Measurements from ENCODE around the gene PRR19.
A peak's percentile ranks its signal among the peaks of the same experiment; 100 is the strongest.

Gene PRR19

DNA sequence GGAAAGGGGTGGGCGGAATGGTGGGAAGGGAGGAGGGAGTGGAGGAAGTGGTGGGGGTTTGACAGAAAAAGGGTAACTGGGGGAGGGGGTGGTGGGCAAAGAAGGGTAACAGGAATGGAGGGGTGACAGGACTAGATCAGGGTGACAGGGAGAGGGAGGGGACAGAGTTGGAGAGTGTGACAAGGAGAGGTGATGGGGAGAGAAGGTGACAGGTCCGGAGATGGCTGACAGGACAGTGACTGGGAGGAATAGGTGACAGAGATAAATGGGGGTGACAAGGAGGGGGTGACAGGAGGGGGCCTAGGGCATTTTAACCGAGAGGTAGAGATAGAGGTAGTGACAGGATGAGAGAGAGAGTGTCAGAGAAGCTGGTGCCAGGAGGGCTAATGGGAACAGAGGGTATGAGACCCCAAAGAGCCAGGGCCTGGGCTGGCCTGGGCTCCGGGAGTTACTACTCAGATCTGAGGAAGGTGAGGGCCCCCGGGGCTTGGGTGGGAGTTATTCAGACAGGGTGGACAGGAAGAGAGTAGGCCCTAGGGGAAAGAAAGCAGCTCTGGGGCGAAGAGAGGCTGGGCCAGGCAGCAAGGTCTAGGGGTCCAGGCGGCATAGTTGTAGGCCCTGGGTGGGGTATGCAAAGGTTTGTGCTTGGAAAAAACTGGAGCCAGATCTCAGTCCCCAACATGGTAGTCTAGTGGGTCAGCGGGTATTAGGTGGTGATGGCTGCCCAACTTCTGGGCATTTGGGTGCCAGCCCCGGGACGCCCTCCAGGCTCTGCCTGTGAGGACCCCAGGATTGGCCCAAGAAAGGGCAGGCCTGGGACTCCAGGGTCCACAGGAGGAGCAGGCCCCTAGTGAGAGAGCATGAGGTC is 32.2 kb upstream of the PRR19 start:
- TF ChIP-seq, protein P1, sequence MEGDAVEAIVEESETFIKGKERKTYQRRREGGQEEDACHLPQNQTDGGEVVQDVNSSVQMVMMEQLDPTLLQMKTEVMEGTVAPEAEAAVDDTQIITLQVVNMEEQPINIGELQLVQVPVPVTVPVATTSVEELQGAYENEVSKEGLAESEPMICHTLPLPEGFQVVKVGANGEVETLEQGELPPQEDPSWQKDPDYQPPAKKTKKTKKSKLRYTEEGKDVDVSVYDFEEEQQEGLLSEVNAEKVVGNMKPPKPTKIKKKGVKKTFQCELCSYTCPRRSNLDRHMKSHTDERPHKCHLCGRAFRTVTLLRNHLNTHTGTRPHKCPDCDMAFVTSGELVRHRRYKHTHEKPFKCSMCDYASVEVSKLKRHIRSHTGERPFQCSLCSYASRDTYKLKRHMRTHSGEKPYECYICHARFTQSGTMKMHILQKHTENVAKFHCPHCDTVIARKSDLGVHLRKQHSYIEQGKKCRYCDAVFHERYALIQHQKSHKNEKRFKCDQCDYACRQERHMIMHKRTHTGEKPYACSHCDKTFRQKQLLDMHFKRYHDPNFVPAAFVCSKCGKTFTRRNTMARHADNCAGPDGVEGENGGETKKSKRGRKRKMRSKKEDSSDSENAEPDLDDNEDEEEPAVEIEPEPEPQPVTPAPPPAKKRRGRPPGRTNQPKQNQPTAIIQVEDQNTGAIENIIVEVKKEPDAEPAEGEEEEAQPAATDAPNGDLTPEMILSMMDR (conservative IDR thresholded peaks at IDR 0.05; ENCODE audit: low read depth, low read length): no peak
- no peak for DNase-seq (ENCODE audit: low read depth)

DNA sequence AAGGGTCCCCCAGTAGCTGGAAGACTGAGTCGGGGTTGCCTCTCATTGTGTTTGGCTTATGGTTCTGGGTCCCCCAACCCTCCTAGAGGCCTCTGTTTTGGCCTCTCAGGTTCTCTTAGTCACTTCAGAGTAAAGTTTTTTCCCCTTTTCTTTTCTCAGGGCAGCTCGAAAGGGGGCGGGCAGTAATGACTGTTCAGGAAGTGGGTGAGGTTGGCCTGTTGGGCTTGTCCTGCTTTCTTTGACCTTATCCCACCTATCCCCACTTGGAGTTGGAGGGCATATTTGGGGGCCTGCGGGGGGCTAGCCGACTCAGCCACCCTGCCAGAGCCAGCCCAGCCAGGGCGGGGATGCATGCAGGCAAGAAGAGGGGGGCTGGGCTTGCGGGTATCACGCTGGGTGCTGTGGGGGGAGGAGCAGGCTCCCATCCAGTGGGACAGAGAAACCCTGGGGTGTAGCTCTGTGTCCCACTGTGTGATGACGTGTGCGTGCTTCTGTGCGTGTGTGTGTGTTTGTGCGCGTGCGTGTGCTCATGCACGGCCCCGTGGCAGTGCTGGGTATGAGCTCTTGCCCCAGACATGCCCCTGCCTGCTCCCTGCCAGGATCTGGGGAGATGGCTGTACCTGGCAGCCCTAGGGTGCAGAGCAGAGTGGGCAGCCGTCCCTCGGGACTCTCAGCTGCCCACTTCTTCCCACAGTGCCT is 31.4 kb upstream of the PRR19 start:
- H3K4me3 ChIP-seq (ENCODE audit: low read length): peak overlapping the region; percentile 77
- peak; percentile 90 for DNase-seq (ENCODE audit: low read depth)
- TF ChIP-seq, protein P1 (conservative IDR thresholded peaks at IDR 0.05; ENCODE audit: low read depth, low read length): no peak

More for the DNA sequence above, 32.2 kb upstream of the PRR19 start:
- peak overlapping the region; percentile 77 for H3K4me3 ChIP-seq (ENCODE audit: low read length)

DNA sequence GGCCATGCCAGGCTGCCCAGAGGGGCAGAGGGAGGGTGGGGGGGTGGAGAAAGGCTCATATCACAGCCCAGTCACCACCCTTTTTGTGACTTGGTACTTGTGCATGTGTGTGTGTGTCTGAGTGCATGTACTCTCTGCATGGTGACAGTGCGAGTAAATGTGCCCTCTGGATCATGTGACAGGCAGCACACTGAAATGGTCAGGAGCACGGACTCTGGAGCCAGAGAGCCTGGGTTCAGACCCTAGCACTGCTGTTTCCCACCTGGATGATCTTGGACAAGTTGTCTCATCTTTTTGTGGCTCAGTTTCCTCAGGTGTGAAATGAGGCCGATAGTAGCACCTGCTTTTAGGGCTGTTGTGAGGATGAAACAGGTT is 30.9 kb upstream of the PRR19 start:
- H3K4me3 ChIP-seq (ENCODE audit: low read length): peak overlapping the region; percentile 77
- DNase-seq (ENCODE audit: low read depth): no peak
- TF ChIP-seq, protein P1 (conservative IDR thresholded peaks at IDR 0.05; ENCODE audit: low read depth, low read length): no peak

DNA sequence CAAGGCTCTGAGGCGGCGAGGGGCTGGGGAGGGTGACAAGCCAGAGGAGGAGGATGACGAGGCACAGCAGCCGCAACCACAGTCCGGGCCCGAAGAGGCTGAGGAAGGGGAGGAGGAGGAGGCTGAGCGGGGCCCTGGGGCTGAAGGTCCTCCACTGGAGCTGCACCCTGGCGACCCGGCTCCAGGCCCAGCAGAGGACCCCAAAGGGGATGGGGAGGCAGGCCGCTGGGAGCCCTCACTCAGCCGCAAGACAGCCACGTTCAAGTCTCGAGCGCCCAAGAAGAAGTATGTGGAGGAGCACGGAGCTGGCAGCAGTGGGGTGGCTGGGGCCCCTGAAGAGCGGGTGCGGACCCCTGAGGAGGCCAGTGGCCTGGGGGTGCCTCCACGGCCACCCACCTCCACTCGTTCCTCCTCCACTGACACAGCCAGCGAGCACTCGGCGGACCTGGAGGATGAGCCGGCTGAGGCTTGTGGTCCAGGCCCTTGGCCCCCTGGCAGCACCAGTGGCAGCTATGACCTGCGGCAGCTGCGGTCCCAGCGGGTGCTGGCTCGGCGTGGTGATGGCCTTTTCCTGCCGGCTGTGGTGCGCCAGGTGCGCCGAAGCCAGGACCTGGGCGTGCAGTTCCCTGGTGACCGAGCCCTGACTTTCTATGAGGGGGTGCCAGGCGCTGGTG is 29.9 kb upstream of the PRR19 start:
- no peak for DNase-seq (ENCODE audit: low read depth)
- TF ChIP-seq, protein P1 (conservative IDR thresholded peaks at IDR 0.05; ENCODE audit: low read depth, low read length): no peak
- H3K4me3 ChIP-seq (ENCODE audit: low read length): no peak overlapping the region

DNA sequence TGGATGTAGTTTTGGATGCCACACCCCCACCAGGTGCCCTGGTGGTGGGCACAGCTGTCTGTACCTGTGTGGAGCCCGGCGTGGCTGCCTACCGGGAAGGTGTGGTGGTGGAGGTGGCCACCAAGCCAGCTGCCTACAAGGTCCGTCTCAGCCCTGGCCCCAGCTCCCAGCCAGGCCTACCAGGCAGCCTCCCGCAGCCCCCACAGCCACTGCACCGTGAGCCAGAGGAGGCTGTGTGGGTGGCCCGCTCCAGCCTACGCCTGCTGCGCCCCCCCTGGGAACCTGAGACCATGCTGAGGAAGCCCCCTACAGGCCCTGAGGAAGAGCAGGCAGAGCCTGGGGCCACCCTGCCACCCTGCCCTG is 29.4 kb upstream of the PRR19 start:
- DNase-seq (ENCODE audit: low read depth): no peak
- H3K4me3 ChIP-seq (ENCODE audit: low read length): no peak overlapping the region
- TF ChIP-seq, protein P1 (conservative IDR thresholded peaks at IDR 0.05; ENCODE audit: low read depth, low read length): no peak

DNA sequence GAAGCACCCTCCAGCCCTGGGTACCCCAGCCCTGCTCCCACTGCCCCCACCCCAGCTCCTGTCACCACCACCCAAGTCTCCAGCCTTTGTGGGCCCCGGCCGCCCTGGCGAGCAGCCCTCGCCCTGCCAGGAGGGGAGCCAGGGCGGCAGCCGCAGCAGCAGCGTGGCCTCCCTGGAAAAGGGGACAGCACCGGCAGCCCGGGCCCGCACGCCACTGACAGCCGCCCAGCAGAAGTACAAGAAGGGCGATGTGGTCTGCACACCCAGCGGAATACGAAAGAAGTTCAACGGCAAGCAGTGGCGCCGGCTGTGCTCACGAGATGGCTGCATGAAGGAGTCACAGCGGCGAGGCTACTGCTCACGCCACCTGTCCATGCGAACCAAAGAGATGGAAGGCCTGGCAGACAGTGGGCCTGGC is 28.9 kb upstream of the PRR19 start:
- DNase-seq (ENCODE audit: low read depth): no peak
- no peak overlapping the region for H3K4me3 ChIP-seq (ENCODE audit: low read length)
- TF ChIP-seq, protein P1 (conservative IDR thresholded peaks at IDR 0.05; ENCODE audit: low read depth, low read length): no peak

All from retinal pigment epithelial cell (primary cell).